ENCODE data around the gene ATP11A. TPM values are rescaled to one million over a fixed set of nuclear protein-coding genes. Genes with fewer than 3 reads are reported as not detected.

The ATP11A gene
- total and polyA plus RNA-seq, 10 of the 15 experiments (the other 5 are each of a cell fraction or from before 2014, with no cell fraction given): 1.4 to 69.6 (median 14.4) TPM

GRCh38 chr13:112687836-112688559 lies 1.8 kb upstream of the ATP11A start (continued):
- TF ChIP-seq ZBTB4 (CRISPR knock-in tag; IDR thresholded peaks at IDR 0.05): no peak
- no peak for TF ChIP-seq RFX5 (IDR thresholded peaks at IDR 0.05; ENCODE audit: low read depth, low read length)
- TF ChIP-seq STAT1 (conservative IDR thresholded peaks at IDR 0.05): no peak
- no peak for TF ChIP-seq MAX (IDR thresholded peaks at IDR 0.05; ENCODE audit: low read depth, low read length)
- no peak for TF ChIP-seq POLR2AphosphoS5 (IDR thresholded peaks at IDR 0.05; ENCODE audit: low read length)
- TF ChIP-seq USF1 (IDR thresholded peaks at IDR 0.05; ENCODE audit: borderline replicate concordance, extremely low read length, insufficient read depth, low read depth, low read length): no peak
- TF ChIP-seq PBX3 (IDR thresholded peaks at IDR 0.05; ENCODE audit: insufficient replicate concordance, low read depth, low read length): no peak
- TF ChIP-seq SMARCA5 (IDR thresholded peaks at IDR 0.05): no peak

Data from GM12878 (cell line).